Measurements from ENCODE around the gene TUBA1C.

DNA sequence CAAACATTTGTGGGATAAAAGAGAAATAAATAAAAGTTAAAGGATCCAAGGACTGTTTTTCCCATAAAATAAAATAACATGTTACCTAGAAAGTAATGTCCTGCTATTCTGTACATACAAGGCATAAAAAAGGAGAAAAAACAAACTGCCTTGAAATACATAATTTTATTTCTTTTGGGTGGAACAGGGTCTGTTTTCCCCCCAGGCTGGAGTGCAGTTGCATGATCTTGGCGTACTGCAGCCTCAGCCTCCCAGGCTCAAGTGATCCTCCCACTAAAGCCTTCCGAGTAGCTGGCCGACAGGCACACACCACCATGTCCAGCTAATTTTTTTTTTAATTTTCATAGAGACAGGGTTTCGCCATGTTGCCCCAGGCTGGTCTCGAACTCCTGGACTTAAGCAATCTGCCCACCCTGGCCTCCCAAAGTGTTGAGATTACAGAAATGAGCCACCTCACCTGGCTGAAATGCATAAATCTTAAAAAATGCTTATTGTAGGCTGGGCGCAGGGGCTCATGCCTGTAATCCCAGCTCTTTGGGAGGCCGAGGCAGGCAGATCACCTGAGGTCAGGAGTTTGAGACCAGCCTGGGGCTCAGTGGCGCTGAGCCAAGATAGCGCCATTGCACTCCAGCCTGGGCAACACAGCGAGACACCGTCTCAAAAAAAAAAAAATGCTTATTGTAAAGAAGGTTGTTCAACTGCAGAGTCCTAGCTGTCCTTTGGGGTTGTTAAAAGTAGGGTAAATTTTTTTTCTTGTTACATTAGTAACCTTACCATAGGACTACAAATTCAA is 4.1 kb upstream of the TUBA1C start:
- TF ChIP-seq, protein P1, sequence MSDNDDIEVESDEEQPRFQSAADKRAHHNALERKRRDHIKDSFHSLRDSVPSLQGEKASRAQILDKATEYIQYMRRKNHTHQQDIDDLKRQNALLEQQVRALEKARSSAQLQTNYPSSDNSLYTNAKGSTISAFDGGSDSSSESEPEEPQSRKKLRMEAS (IDR thresholded peaks at IDR 0.05; ENCODE audit: low read depth, low read length), result no peak
- TF ChIP-seq MXI1 (IDR thresholded peaks at IDR 0.05; ENCODE audit: low read depth, low read length), result no peak
- TF ChIP-seq CREM (IDR thresholded peaks at IDR 0.05; ENCODE audit: low read depth), result no peak
- no peak for TF ChIP-seq NR2C1 (IDR thresholded peaks at IDR 0.05)
- TF ChIP-seq, protein P2, sequence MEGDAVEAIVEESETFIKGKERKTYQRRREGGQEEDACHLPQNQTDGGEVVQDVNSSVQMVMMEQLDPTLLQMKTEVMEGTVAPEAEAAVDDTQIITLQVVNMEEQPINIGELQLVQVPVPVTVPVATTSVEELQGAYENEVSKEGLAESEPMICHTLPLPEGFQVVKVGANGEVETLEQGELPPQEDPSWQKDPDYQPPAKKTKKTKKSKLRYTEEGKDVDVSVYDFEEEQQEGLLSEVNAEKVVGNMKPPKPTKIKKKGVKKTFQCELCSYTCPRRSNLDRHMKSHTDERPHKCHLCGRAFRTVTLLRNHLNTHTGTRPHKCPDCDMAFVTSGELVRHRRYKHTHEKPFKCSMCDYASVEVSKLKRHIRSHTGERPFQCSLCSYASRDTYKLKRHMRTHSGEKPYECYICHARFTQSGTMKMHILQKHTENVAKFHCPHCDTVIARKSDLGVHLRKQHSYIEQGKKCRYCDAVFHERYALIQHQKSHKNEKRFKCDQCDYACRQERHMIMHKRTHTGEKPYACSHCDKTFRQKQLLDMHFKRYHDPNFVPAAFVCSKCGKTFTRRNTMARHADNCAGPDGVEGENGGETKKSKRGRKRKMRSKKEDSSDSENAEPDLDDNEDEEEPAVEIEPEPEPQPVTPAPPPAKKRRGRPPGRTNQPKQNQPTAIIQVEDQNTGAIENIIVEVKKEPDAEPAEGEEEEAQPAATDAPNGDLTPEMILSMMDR (IDR thresholded peaks at IDR 0.05 in 2 of 3, conservative IDR thresholded peaks at IDR 0.05 in 1 of 3; ENCODE audit: control insufficient read depth in 2 of 3, extremely low read depth in 1 of 3, insufficient read depth in 1 of 3, low read depth in 3 of 3, low read length in 3 of 3), result no peak

Measured in GM12878 (cell line).